GM21360 (cell line): ENCODE measurements around the gene NCOA7.

Experiments
- ATAC-seq: cut with Tn5 transposase; IDR thresholded peaks from one replicate; pipeline ENCODE4 v1.9.1; 2021; ENCODE audit warnings: mild to moderate bottlenecking, moderate library complexity; ENCODE audit not compliant: unreplicated experiment

Gene NCOA7

GRCh38 chr6:125809570-125810170, 18.9 kb downstream of the NCOA7 start:
- no peak for ATAC-seq

GRCh38 chr6:125810445-125810844, 19.7 kb downstream of the NCOA7 start:
- ATAC-seq = no peak

- no peak for ATAC-seq
These were observed 20.5 kb downstream of the NCOA7 start for GRCh38 chr6:125811259-125811658.

- no peak for ATAC-seq
These were observed 21.9 kb downstream of the NCOA7 start for GRCh38 chr6:125812394-125813292.

GRCh38 chr6:125814481-125814880, 23.7 kb downstream of the NCOA7 start:
- no peak for ATAC-seq

- ATAC-seq = no peak
These were observed 24.5 kb downstream of the NCOA7 start for GRCh38 chr6:125815080-125815910.

GRCh38 chr6:125816828-125817280, 26.1 kb downstream of the NCOA7 start:
- ATAC-seq = no peak

GRCh38 chr6:125818225-125818657, 27.5 kb downstream of the NCOA7 start:
- peak; percentile 46 for ATAC-seq

GRCh38 chr6:125818772-125819260, 28.1 kb downstream of the NCOA7 start:
- ATAC-seq = no peak

- no peak for ATAC-seq
These were observed 29.0 kb downstream of the NCOA7 start for GRCh38 chr6:125819535-125820326.

- ATAC-seq = no peak
These were observed 31.1 kb downstream of the NCOA7 start for GRCh38 chr6:125821825-125822281.

GRCh38 chr6:125823180-125823579, 32.4 kb downstream of the NCOA7 start:
- ATAC-seq = no peak

- ATAC-seq = no peak
These were observed 34.4 kb downstream of the NCOA7 start for GRCh38 chr6:125824946-125825771.

- no peak for ATAC-seq
These were observed 36.1 kb downstream of the NCOA7 start for GRCh38 chr6:125826695-125827463.

GRCh38 chr6:125827788-125828320, 37.1 kb downstream of the NCOA7 start:
- no peak for ATAC-seq

GRCh38 chr6:125828476-125829039, 37.8 kb downstream of the NCOA7 start:
- no peak for ATAC-seq

- no peak for ATAC-seq
These were observed 38.7 kb downstream of the NCOA7 start for GRCh38 chr6:125829433-125829832.

- no peak for ATAC-seq
These were observed 40.9 kb downstream of the NCOA7 start for GRCh38 chr6:125831659-125832058.
